ENCODE results near the gene MPG.

The MPG gene

DNA sequence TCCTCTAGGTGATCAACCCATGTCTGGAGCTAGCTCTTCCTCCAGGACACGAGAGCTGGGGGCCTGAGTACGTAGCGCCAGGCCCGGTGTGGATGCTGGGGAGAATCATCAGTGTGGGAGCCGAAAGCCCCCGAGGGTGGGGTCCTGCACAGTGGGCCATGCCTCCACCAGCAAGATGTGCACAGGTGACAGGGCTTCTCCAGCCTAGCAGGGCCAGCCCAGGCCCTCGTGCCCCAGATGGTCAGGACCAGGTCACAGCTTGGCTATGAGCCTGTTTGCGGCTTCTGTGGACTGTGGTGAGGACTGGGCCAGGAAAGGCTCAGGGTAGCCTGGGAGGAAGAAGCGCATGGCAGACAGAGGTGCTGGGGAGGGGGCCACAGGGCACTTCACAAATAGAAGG, 7.8 kb downstream of the MPG start:
- H3K4me3 ChIP-seq (ENCODE audit: control insufficient read depth, low read depth, low read length), result no peak overlapping the region
- DNase-seq (ENCODE audit: low read depth), result peak; percentile 21
- TF ChIP-seq, protein P1, sequence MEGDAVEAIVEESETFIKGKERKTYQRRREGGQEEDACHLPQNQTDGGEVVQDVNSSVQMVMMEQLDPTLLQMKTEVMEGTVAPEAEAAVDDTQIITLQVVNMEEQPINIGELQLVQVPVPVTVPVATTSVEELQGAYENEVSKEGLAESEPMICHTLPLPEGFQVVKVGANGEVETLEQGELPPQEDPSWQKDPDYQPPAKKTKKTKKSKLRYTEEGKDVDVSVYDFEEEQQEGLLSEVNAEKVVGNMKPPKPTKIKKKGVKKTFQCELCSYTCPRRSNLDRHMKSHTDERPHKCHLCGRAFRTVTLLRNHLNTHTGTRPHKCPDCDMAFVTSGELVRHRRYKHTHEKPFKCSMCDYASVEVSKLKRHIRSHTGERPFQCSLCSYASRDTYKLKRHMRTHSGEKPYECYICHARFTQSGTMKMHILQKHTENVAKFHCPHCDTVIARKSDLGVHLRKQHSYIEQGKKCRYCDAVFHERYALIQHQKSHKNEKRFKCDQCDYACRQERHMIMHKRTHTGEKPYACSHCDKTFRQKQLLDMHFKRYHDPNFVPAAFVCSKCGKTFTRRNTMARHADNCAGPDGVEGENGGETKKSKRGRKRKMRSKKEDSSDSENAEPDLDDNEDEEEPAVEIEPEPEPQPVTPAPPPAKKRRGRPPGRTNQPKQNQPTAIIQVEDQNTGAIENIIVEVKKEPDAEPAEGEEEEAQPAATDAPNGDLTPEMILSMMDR (conservative IDR thresholded peaks at IDR 0.05; ENCODE audit: control insufficient read depth, insufficient read depth, low read depth, low read length), result no peak

DNA sequence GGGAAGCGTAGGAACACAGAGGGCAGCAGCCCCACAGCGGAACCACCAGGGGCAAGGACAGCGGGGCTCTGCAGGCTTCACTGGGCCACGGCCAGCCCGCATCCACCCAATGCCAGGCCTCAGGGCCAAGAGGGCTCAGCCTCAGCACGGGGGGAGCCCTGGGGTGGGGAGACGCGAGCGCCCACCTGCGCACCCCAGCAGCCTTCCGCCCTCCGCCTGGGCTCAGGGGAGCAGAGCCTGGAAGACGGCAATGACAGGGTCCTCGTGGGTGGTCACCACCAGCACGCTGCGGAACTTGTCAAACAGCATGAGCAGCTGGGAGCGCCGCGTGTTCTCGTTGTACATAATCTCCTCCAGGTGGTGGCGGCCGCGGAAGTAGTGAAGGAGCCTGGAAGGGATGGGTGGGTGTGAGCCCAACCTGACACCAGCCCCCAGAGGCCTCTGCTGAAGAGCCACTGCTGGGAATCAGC, 8.5 kb downstream of the MPG start:
- TF ChIP-seq, protein P1 (conservative IDR thresholded peaks at IDR 0.05; ENCODE audit: control insufficient read depth, insufficient read depth, low read depth, low read length), result no peak
- H3K4me3 ChIP-seq (ENCODE audit: control insufficient read depth, low read depth, low read length), result no peak overlapping the region
- DNase-seq (ENCODE audit: low read depth), result no peak

DNA sequence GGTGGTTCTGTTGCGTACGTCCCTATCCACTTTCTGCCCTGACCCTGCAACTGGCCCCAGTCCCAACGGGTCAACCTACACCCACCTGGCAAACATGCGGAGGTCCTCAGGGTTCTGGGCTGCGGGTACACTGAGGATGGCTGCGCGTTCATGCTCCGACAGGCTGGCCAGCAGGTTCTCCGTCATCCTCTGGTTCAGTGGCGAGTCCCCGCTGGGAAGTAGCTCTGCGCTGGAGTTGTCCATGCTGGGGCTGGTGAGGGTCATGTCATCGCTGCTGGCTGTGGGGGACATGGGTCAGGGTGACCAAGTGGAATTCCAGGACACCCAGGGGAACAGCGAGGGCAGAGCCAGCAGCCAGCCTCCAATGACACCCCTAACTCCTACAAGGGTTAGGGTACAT, 10.6 kb downstream of the MPG start:
- no peak overlapping the region for H3K4me3 ChIP-seq (ENCODE audit: control insufficient read depth, low read depth, low read length)
- TF ChIP-seq, protein P1 (conservative IDR thresholded peaks at IDR 0.05; ENCODE audit: control insufficient read depth, insufficient read depth, low read depth, low read length), result no peak
- DNase-seq (ENCODE audit: low read depth), result no peak

DNA sequence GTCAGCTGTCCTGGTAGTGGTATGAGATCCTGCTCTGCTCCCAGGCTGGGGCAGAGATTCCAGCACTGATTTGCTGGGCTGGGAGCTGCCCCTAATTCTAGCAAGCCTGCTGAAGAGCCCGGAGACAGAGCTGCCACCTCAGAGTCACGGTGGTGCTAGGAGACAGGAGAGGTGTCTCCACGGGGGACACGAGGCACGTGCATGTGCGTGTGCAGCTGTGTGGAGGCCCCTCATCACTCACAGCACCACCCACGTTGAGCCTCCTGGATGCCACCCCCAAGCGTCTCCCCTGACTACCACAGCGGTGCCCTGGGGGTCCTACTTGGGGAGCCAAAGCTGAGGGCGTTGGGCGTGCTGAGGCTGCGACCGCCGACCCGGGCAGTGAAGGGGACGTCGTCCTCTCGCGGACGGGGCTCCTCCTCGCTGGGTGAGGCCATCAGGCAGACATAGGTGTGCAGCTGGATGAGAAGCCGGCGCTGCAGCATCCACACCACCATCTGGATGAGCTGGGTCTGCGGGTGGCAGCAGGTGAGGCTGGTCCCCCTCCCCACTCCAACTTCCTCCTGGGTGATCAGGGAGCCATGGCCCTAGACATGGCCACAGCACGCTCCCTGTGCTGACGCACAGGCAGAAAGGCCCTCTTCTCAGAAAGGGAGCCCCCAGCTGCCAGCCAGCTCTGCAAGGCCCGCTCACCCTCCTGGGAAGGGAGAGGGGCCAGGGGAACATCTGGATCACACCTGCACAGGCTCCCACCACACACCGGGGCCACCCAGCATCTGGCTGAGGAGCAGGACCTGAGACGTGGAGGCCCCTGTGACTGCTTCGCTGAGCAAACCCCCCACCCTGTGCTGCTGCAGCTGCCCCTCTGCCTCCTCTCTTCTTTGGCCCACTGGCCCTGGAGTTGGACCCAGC, 11.6 kb downstream of the MPG start:
- DNase-seq (ENCODE audit: low read depth), result no peak
- no peak overlapping the region for H3K4me3 ChIP-seq (ENCODE audit: control insufficient read depth, low read depth, low read length)
- TF ChIP-seq, protein P1 (conservative IDR thresholded peaks at IDR 0.05; ENCODE audit: control insufficient read depth, insufficient read depth, low read depth, low read length), result no peak

DNA sequence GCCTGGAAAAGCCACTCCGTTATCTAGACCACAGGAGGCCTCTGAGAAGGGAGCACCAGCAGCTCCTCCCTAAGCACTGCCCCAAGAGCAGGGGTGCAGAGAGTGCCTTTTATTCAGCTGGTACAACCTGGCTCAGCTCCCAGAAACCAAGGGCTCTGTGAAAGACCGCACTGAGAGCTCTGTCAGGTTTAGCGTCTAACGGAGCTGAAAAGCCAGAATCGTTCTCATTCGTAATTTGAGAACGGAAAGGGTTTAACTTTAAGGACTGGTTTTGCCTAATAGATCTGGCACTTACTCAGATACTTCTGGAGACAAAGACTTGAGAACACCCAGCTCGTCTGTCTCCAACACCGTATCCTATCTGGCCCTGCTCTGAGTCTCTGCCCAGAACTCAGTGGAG, 13.5 kb downstream of the MPG start:
- H3K4me3 ChIP-seq (ENCODE audit: control insufficient read depth, low read depth, low read length), result no peak overlapping the region
- TF ChIP-seq, protein P1 (conservative IDR thresholded peaks at IDR 0.05; ENCODE audit: control insufficient read depth, insufficient read depth, low read depth, low read length), result no peak
- DNase-seq (ENCODE audit: low read depth), result peak; percentile 38

DNA sequence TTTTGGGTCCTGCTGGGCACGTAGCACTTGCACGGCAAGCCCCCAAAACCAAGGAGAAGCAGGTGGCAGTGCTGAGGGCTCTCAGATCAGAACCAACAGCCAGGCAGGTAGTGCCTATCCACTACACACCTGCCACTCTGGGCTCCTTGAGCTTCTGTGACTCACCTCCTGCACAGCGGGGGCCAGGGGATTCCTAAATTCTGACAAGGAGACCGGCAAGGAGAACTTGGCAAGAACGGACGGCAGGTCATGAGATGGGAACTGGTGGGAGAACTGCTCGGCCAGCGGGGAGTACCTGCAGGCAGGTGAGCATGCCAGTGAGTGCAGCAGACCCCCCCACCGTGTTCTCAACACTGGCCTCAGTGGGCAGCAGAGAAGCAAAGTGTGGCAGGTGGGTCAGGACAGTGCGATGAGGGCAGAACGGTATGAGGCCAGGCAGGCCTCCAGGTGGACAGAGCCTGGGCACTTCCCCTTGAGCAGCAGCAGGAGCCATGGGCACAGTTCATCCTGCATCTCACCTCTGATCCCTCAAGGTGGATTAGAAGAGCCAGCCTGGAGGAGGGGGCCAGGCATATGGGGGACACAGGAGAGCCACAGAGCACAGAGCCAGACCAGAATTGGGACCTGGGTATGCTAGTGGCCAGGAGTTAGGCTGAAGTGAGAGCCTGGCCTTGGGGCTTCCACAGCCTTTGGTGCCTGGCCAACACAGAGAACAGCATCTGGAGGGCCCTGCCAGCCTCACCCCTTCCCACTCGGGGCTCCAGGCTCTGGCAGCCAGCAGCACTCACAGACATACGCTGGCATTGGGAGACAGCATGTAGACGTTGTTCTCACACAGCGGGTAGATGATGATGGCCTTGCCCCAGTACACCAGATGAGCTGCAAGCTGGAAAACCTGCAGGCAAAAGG, 14.7 kb downstream of the MPG start:
- TF ChIP-seq, protein P1 (conservative IDR thresholded peaks at IDR 0.05; ENCODE audit: control insufficient read depth, insufficient read depth, low read depth, low read length), result no peak
- DNase-seq (ENCODE audit: low read depth), result no peak
- no peak overlapping the region for H3K4me3 ChIP-seq (ENCODE audit: control insufficient read depth, low read depth, low read length)
